HG03139 (cell line): Measurements from ENCODE around the gene USP33.
"Not testable (repeated sequence)": the region's sequence is repeated elsewhere in the genome, so short reads cannot be mapped to it uniquely, and the experiment has no call there.

ENCODE experiments used
- ATAC-seq: cut with Tn5 transposase; IDR thresholded peaks from one replicate; pipeline ENCODE4 v1.9.1; 2021; ENCODE audit not compliant: unreplicated experiment

USP33 gene

GRCh38 chr1:77759071-77760028, at the start of gene USP33:
Gene USP33, minus strand, starts transcription at chr1:77759852. Its CDS starts 18,155 bp downstream, at chr1:77741697.
- peak; percentile 92 for ATAC-seq

GRCh38 chr1:77803371-77803770, 43.7 kb upstream of the USP33 start:
- ATAC-seq, result no peak

- ATAC-seq, result no peak
Measured at GRCh38 chr1:77802026-77802425, 42.4 kb upstream of the USP33 start.

GRCh38 chr1:77797991-77798390, 38.3 kb upstream of the USP33 start:
- ATAC-seq, result no peak

- no peak for ATAC-seq
Measured at GRCh38 chr1:77796695-77797405, 37.2 kb upstream of the USP33 start.

GRCh38 chr1:77794550-77794949, 34.9 kb upstream of the USP33 start:
- ATAC-seq, result no peak

GRCh38 chr1:77786093-77786741, 26.6 kb upstream of the USP33 start:
- not testable (repeated sequence) for ATAC-seq

GRCh38 chr1:77783141-77783540, 23.5 kb upstream of the USP33 start:
- no peak for ATAC-seq

- no peak for ATAC-seq
Measured at GRCh38 chr1:77781683-77782082, 22.0 kb upstream of the USP33 start.

GRCh38 chr1:77779529-77780281, 20.1 kb upstream of the USP33 start, which contains the start of gene MIGA1:
Gene MIGA1, plus strand, starts transcription at chr1:77779649. Its CDS starts 3,604 bp downstream, at chr1:77783253.
- peak; percentile 89 for ATAC-seq

- ATAC-seq, result no peak
Measured at GRCh38 chr1:77776007-77776700, 16.5 kb upstream of the USP33 start.

GRCh38 chr1:77768006-77768405, 8.4 kb upstream of the USP33 start:
- no peak for ATAC-seq

- ATAC-seq, result no peak
Measured at GRCh38 chr1:77762072-77762476, 2.4 kb upstream of the USP33 start.

- no peak for ATAC-seq
Measured at GRCh38 chr1:77757603-77758002, 2.0 kb downstream of the USP33 start.

- no peak for ATAC-seq
Measured at GRCh38 chr1:77757066-77757584, 2.5 kb downstream of the USP33 start.

- ATAC-seq, result no peak
Measured at GRCh38 chr1:77756052-77756754, 3.4 kb downstream of the USP33 start.

GRCh38 chr1:77749489-77749888, 10.2 kb downstream of the USP33 start:
- not testable (repeated sequence) for ATAC-seq

GRCh38 chr1:77744576-77744975, 15.1 kb downstream of the USP33 start:
- no peak for ATAC-seq

GRCh38 chr1:77742011-77742555, 17.6 kb downstream of the USP33 start:
- no peak for ATAC-seq
